HG02840 (cell line): Measurements from ENCODE around the gene WDR64.

Experiments used
- ATAC-seq: cut with Tn5 transposase; IDR thresholded peaks from one replicate; pipeline ENCODE4 v1.9.1; 2021; ENCODE audit warnings: mild to moderate bottlenecking, moderate library complexity, moderate number of reproducible peaks; ENCODE audit not compliant: unreplicated experiment, low FRiP score

The WDR64 gene

DNA sequence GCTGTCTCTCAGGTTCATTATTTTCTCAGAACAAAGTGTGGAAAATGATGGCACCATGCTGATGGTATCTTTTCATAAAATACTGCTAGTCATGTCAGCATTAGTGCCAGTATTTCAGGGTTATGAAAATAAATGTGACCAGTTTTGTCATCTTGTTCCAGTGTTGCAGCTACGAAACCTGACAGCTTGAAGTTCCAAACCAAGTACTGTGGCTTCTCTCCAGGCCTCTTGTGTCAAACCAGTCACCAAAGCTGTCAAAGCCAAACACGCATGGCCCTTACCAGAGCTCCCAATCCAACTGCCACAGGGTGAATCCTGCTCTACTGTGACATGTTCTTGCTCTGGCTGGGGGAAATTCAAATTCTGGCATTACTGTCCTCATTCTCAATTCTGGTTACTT is 175.2 kb downstream of the WDR64 start:
- ATAC-seq = no peak

DNA sequence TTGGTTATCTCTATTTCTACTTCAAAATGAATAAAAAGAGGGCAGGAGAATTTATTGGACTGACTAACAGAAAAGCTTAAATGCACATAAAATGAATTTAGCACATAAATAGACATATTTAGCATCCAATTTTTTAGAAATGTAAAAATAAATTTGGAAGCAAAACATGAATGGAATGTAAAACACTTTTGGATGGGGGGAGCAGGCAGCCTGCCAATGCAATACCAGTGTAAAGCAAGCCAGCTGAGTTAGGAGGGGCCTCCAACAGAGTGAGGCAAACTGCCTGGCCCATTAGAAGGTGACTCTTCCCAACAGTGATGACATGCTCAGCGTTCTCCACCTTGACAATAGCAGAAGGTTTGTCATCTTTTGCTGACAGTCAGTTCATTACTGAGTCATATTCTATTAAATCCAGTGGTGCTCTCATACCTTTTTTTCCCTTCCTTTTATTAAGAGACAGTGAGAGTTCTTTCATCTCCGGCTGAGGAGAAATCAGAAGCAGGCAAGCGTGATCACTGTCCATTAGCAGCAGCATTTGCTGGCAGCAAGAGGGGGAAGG is 176.5 kb downstream of the WDR64 start:
- no peak for ATAC-seq

- no peak for ATAC-seq
These were observed 177.4 kb downstream of the WDR64 start for GRCh38 chr1:241829468-241829867.

GRCh38 chr1:241834733-241835377 is 182.8 kb downstream of the WDR64 start:
- ATAC-seq = no peak

DNA sequence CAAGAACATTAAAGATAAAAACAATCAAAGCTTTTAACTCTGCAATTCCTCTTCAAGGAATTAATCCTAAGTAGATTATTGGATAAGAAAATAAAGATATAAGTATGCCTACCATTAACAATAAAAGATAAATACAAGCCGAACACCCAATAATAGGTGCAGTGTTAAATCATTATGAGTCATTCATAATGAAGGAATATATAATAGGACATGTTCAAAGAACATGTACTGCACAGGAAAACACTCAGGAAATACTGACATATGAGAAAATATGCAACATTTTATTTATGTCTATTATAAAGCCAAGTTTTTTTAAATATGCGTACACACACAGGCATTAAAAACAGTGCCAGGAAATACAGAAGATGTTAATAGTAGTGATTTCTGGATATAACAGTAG is 184.9 kb downstream of the WDR64 start:
- ATAC-seq = no peak

DNA sequence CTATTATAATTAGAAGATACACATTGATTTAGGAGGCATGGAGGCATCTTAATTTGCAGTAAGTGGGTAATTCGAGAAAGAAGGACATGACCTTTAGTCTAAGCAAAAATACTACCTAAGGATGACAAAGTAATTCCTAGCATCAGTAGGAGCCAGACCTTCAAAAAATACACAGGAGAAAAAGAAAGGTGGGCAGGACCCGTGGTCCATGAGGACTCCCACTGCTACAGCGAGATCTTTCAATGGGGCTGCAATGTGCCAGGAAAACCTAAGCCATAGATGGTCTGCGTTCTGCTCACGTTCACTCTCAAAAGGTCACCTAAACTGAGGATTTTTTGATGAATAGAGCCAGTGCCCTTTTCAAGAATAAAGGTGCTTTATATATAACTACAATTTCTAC is 185.3 kb downstream of the WDR64 start:
- no peak for ATAC-seq

DNA sequence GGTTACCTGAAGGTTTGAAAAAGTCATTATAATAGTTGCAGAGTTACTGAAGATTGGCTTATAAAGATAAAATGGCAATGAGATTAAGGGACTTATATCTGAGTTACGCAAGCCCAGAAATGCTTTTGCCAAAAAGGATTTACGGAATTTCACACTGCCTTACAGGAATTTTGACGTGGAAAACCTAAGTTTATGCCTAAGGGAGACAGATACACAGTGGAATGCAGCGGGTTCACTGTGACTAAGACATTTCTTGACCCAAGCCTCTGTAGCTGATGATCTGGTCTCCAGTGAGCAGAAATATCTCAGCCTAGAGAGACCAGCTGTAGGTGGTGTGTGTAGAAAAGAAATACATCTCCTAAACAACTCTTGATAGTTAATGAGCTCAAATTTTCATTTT is 185.8 kb downstream of the WDR64 start:
- no peak for ATAC-seq

DNA sequence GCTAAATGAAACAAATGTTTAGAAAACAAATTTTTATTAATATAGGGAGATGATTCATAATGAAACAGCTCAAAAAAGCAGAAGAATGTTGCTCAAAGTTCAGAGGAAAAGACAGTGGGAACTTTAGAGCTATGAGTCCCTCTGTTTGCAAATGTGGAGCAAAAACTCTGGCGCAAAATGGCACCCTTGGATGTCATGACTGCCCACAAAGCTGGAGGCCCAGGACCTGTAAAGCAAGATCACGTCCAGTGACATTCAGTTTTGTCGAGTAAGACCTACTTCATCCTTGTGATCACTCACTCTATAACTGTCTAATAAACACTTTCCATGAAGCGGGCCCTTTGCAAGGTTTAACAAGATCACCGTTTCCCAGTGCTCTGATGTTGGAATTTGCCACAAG is 186.8 kb downstream of the WDR64 start:
- ATAC-seq = no peak

DNA sequence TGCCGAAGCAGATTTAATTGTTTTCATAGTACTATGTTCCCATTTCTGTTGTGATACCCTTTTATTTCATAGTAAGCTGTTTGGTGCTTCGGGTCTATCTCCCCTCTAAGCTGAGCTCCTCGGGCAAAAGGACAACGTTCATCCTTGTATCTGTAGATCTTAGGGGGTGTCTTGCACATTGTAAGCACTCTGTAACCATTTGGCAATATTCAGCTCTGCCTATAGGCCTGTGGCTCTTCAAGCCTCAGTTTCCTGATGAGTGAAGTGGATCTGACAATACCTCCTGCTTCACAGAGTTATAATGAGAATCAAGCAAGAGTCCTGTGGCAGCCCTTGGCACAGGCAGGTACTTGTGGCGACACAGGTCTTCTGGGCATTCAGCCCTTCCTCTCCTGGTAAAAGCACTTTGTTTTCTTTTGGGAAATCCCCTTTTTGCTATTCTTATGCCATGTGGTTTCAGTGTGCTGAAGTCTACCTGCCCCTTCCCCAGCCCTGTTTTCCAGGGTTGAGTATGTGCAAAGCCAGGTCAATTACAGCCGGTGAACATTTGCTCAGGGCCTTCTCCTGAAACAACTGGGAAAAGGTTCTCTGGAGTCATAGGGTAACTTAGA is 187.4 kb downstream of the WDR64 start:
- ATAC-seq = no peak

- ATAC-seq = no peak
These were observed 188.1 kb downstream of the WDR64 start for GRCh38 chr1:241840164-241840563.

DNA sequence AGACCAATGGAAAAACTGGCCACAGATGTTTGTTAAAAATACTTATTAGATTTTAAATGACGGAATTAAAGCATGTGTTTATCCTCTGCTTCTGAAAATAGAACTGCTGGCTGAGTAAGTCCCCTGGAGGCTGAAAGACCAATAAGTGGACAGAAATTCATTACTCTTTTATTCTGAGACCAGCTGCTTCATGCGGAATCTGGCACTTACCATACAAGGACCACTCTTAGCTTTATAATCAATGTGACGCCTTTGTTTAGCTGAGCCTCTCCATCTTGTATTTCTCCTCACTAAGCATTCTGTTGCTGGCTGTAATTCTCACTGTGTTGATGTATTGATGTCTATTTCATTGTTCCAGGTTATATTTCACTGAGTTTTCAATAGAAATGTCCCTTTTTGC is 189.6 kb downstream of the WDR64 start:
- no peak for ATAC-seq

DNA sequence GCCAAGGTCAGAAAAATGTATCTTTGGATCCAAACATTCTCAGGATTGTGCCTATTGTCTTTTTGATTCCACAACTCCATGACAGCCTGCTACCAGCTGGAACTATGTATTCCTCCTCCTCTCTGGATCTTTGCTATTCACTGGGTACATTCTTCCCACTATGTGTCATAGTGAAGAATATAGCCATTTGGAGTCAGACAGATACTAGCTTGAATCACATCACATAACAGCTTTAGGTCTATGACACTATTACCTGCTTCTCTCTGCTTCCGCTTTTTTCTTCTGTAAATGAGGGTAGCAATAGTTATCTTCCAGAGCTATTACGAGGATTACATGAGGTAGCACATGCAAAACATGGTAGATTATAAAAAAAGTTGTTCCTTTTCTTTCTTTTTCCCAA is 190.5 kb downstream of the WDR64 start:
- ATAC-seq = no peak

GRCh38 chr1:241844593-241844992 is 192.5 kb downstream of the WDR64 start:
- ATAC-seq = no peak

- ATAC-seq = no peak
These were observed 194.3 kb downstream of the WDR64 start for GRCh38 chr1:241846375-241846774.

GRCh38 chr1:241846862-241847539 is 194.9 kb downstream of the WDR64 start:
- no peak for ATAC-seq

- ATAC-seq = no peak
These were observed 195.4 kb downstream of the WDR64 start for GRCh38 chr1:241847540-241847795.

- ATAC-seq = peak; percentile 98
These were observed 196.0 kb downstream of the WDR64 start, which contains the start of gene EXO1 for GRCh38 chr1:241847796-241848685. Gene EXO1 (plus strand): TSS chr1:241848204. CDS start chr1:241850426, 2,222 bp downstream.

- ATAC-seq = no peak
These were observed 196.7 kb downstream of the WDR64 start for GRCh38 chr1:241848686-241849344.

GRCh38 chr1:241849345-241849695 is 197.2 kb downstream of the WDR64 start:
- ATAC-seq = no peak
